HepG2 (cell line): ENCODE data around the gene ZNF175. TPM values are rescaled to one million over a fixed set of nuclear protein-coding genes. Genes with fewer than 3 reads are reported as not detected.

Experiments used
- ASH2L ChIP-seq: fragments of 300-600, 200-600 bp; sonication (generic); IDR thresholded peaks from 2 replicates; pipeline ENCODE4 v1.7.0; 2017; ENCODE audit warnings: low read depth, mild to moderate bottlenecking, moderate library complexity, mixed read lengths, low read length; ENCODE audit not compliant: insufficient read length
- ATF2 ChIP-seq: sonication (generic); formaldehyde crosslinking; IDR thresholded peaks from 2 replicates; pipeline ENCODE4 v1.4.0; 2020; ENCODE audit warnings: missing genetic modification reagents
- ATF5 ChIP-seq: sonication (generic); formaldehyde crosslinking; IDR thresholded peaks from 2 replicates; pipeline ENCODE4 v1.4.0; 2020; ENCODE audit warnings: mild to moderate bottlenecking, low read depth, missing genetic modification reagents
- ATRX ChIP-seq: sonication (generic); formaldehyde crosslinking; IDR thresholded peaks from 2 replicates; pipeline ENCODE4 v1.4.0; 2020; ENCODE audit warnings: missing genetic modification reagents, borderline replicate concordance
- DMTF1 ChIP-seq: sonication (generic); formaldehyde crosslinking; IDR thresholded peaks from 2 replicates; pipeline ENCODE4 v1.4.0; 2020; ENCODE audit warnings: mild to moderate bottlenecking, missing genetic modification reagents
- ETV6 ChIP-seq: sonication (generic); formaldehyde crosslinking; conservative IDR thresholded peaks from 2 replicates; pipeline ENCODE4 v1.4.0; 2020; ENCODE audit warnings: missing genetic modification reagents
- HOXA5 ChIP-seq: sonication (generic); formaldehyde crosslinking; IDR thresholded peaks from 2 replicates; pipeline ENCODE4 v1.4.0; 2020; ENCODE audit warnings: missing genetic modification reagents
- IKZF5 ChIP-seq: IDR thresholded peaks from 2 replicates; pipeline ENCODE4 v1.6.1; 2018; ENCODE audit warnings: missing genetic modification reagents, mild to moderate bottlenecking, missing compliant biosample characterization
- JARID2 ChIP-seq: sonication (generic); formaldehyde crosslinking; IDR thresholded peaks from 2 replicates; pipeline ENCODE4 v1.8.1; 2023; ENCODE audit warnings: missing genetic modification reagents, inconsistent platforms; ENCODE audit not compliant: insufficient replicate concordance
- PHF8 ChIP-seq: sonication (generic); formaldehyde crosslinking; IDR thresholded peaks from 2 replicates; pipeline ENCODE4 v1.5.0; 2020; ENCODE audit warnings: missing genetic modification reagents
- REL ChIP-seq: sonication (generic); formaldehyde crosslinking; conservative IDR thresholded peaks from 2 replicates; pipeline ENCODE4 v1.8.0; 2022; ENCODE audit warnings: mild to moderate bottlenecking, missing genetic modification reagents, moderate library complexity
- SKI ChIP-seq: fragments of 450-650 bp; IDR thresholded peaks from one replicate; pipeline ENCODE4 v1.6.1; 2018; ENCODE audit warnings: mild to moderate bottlenecking; ENCODE audit not compliant: partially characterized antibody
- SMAD3 ChIP-seq: sonication (generic); formaldehyde crosslinking; IDR thresholded peaks from 2 replicates; pipeline ENCODE4 v1.4.0; 2020; ENCODE audit warnings: missing genetic modification reagents
- SP140L ChIP-seq: sonication (generic); formaldehyde crosslinking; IDR thresholded peaks from 2 replicates; pipeline ENCODE4 v1.4.0; 2020; ENCODE audit warnings: missing genetic modification reagents, borderline replicate concordance
- ZBTB7B ChIP-seq: sonication (generic); formaldehyde crosslinking; IDR thresholded peaks from 2 replicates; pipeline ENCODE4 v1.4.0; 2020; ENCODE audit warnings: missing genetic modification reagents
- ZBTB8A ChIP-seq: sonication (generic); formaldehyde crosslinking; IDR thresholded peaks from 2 replicates; pipeline ENCODE4 v1.4.0; 2020; ENCODE audit warnings: mild to moderate bottlenecking, low read depth, missing genetic modification reagents, borderline replicate concordance
- ZFP36L2 ChIP-seq: sonication (generic); formaldehyde crosslinking; IDR thresholded peaks from 2 replicates; pipeline ENCODE4 v1.4.0; 2020; ENCODE audit warnings: missing genetic modification reagents
- ZFP62 ChIP-seq: sonication (generic); formaldehyde crosslinking; IDR thresholded peaks from 2 replicates; pipeline ENCODE4 v1.4.0; 2020; ENCODE audit warnings: missing genetic modification reagents
- ZNF260 ChIP-seq: sonication (generic); formaldehyde crosslinking; IDR thresholded peaks from 2 replicates; pipeline ENCODE4 v1.4.0; 2020; ENCODE audit warnings: missing genetic modification reagents, low read depth, mild to moderate bottlenecking, borderline replicate concordance
- ZNF598 ChIP-seq: sonication (generic); formaldehyde crosslinking; IDR thresholded peaks from 2 replicates; pipeline ENCODE4 v1.5.1; 2020; ENCODE audit warnings: mild to moderate bottlenecking, missing genetic modification reagents, borderline replicate concordance
- ZNF607 ChIP-seq: sonication (generic); formaldehyde crosslinking; IDR thresholded peaks from 2 replicates; pipeline ENCODE4 v1.5.1; 2020; ENCODE audit warnings: missing genetic modification reagents, mild to moderate bottlenecking, borderline replicate concordance
- ZNF720 ChIP-seq: sonication (generic); formaldehyde crosslinking; IDR thresholded peaks from 2 replicates; pipeline ENCODE4 v1.4.0; 2020; ENCODE audit warnings: missing genetic modification reagents
- polyA plus RNA-seq, 8 experiments: library from polyadenylated mRNA; depleted of rRNA in 3 of 8; stranded (reverse) in 7 of 8; unstranded in 1 of 8; fragments of >200 nt; fragmentation: Illumina TruSeq in 4 of 8; extraction: Trizol in 4 of 8; gene quantifications; 2 replicates each; pipeline versions ENCODE4 v1.2.1 to v1.2.3, GENCODE V29; 2011 to 2016; ENCODE audit warnings: low read depth in 4 of 8, missing spikeins in 1 of 8, mixed read lengths in 1 of 8; ENCODE audit not compliant: insufficient read depth in 1 of 8
- total RNA-seq, 5 experiments: library from RNA; depleted of rRNA; stranded (reverse); fragments of >200 nt; fragmentation: Illumina TruSeq; extraction: Trizol; gene quantifications; 2 replicates each; pipeline ENCODE4 v1.2.3, GENCODE V29; 2016; ENCODE audit warnings: low read depth in 1 of 5
- TF ChIP-seq, protein P1 (sequence below): sonication (generic); formaldehyde crosslinking; conservative IDR thresholded peaks from 2 replicates; pipeline ENCODE4 v1.4.0; 2020; ENCODE audit warnings: missing genetic modification reagents

The ZNF175 gene
- total and polyA plus RNA-seq, 2 of the 13 experiments (the other 11 are each of a cell fraction or from before 2014, with no cell fraction given): 1.2 to 1.5 TPM

DNA sequence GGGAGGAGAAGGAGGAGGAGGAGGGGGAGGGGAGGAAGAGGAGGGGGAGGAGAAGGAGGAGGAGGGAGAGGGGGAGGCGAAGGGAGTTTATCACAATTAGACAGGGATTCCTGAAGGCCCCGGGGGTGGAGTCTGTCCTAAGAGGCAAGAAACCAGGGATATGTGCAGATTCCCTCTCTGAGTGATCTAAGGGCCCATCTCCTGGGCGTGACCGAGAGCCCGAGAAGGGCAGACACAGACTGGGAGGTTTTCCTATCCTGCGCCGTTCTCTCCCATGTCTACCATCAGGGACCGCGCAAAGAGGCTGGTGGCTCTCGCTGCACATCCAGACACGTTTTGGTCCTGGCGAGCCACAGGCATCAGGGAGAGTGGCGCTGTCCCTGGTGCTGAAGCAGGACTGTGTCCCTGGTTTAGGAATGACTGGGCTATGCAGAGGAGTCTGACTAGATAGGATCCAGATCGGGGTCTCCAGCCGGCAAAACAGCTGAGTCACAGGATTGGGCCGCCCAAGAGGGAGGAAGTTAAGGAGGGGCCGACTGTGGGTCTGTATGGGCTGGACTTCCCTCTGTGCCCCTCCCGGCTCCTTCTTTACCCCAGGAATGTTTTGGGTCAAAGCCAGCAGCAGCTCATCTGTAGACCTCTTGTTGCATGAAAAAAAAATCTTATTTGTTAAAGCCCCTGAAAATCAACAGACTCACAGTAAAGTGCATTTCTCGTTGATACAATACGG lies 17.9 kb upstream of the ZNF175 start (continued):
- TF ChIP-seq ATF2 (CRISPR knock-in tag) (peak; percentile 75; the same call in 1 of the 2 replicates), ZNF720 (CRISPR knock-in tag) (0 out of 2 replicates have a peak, but pooled peaks have one; percentile 40), SKI (no peak), ZFP36L2 (CRISPR knock-in tag) (peak; percentile 91; the same call in 1 of the 2 replicates), ETV6 (CRISPR knock-in tag) (0 out of 2 replicates have a peak, but pooled peaks have one; percentile 69), REL (no peak), ZNF607 (CRISPR knock-in tag) (peak; percentile 69), HOXA5 (peak; percentile 93), ZFP62 (CRISPR knock-in tag) (no peak), ZNF260 (CRISPR knock-in tag) (no peak), ATRX (CRISPR knock-in tag) (no peak), ZBTB7B (no peak), SP140L (CRISPR knock-in tag) (0 out of 2 replicates have a peak, but pooled peaks have one; percentile 47), PHF8 (CRISPR knock-in tag) (no peak), IKZF5 (peak; percentile 74; the same call in 1 of the 2 replicates), ATF5 (CRISPR knock-in tag) (no peak), ASH2L (no peak), ZBTB8A (CRISPR knock-in tag) (no peak), DMTF1 (CRISPR knock-in tag) (no peak), SMAD3 (CRISPR knock-in tag) (peak; percentile 93), ZNF598 (no peak), JARID2 (CRISPR knock-in tag) (no peak)
- TF ChIP-seq, protein P1, sequence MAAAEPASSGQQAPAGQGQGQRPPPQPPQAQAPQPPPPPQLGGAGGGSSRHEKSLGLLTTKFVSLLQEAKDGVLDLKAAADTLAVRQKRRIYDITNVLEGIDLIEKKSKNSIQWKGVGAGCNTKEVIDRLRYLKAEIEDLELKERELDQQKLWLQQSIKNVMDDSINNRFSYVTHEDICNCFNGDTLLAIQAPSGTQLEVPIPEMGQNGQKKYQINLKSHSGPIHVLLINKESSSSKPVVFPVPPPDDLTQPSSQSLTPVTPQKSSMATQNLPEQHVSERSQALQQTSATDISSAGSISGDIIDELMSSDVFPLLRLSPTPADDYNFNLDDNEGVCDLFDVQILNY: peak; percentile 69; the same call in 1 of the 2 replicates
